COLO668 (cell line): Measurements from ENCODE around the gene NLRP9.
"Not testable (repeated sequence)": the region's sequence is repeated elsewhere in the genome, so short reads cannot be mapped to it uniquely, and the experiment has no call there.

Source experiments
- DNase-seq: peaks from one replicate; lab custom pipeline; 2025; ENCODE audit not compliant: unreplicated experiment; lab: John Stamatoyannopoulos, UW

Gene NLRP9

GRCh38 chr19:55738302-55738701, at the start of gene NLRP9:
Gene NLRP9, minus strand, starts transcription at chr19:55738402. Its CDS starts 28 bp downstream, at chr19:55738374.
- DNase-seq: no peak

- no peak for DNase-seq
Measured at GRCh38 chr19:55781112-55781511, 42.9 kb upstream of the NLRP9 start.

- DNase-seq: no peak
Measured at GRCh38 chr19:55778331-55778730, 40.1 kb upstream of the NLRP9 start.

GRCh38 chr19:55777528-55777927, 39.3 kb upstream of the NLRP9 start:
- DNase-seq: peak; percentile 6

- DNase-seq: not testable (repeated sequence)
Measured at GRCh38 chr19:55769632-55770031, 31.4 kb upstream of the NLRP9 start.

GRCh38 chr19:55768818-55769217, 30.6 kb upstream of the NLRP9 start, which contains the start of gene RFPL4AL1:
Gene RFPL4AL1, plus strand, starts transcription at chr19:55769118. Its CDS starts 2,687 bp downstream, at chr19:55771805.
- DNase-seq: not testable (repeated sequence)

- DNase-seq: no peak
Measured at GRCh38 chr19:55766466-55766865, 28.3 kb upstream of the NLRP9 start.

- not testable (repeated sequence) for DNase-seq
Measured at GRCh38 chr19:55758797-55759196, 20.6 kb upstream of the NLRP9 start, which contains the start of gene RFPL4A. Gene RFPL4A, plus strand, starts transcription at chr19:55759097. Its CDS starts 2,704 bp downstream, at chr19:55761801.

- DNase-seq: not testable (repeated sequence)
Measured at GRCh38 chr19:55756808-55757207, 18.6 kb upstream of the NLRP9 start.

- DNase-seq: no peak
Measured at GRCh38 chr19:55753401-55753800, 15.2 kb upstream of the NLRP9 start.

GRCh38 chr19:55750715-55751114, 12.5 kb upstream of the NLRP9 start:
- DNase-seq: no peak

- DNase-seq: not testable (repeated sequence)
Measured at GRCh38 chr19:55730378-55730777, 7.8 kb downstream of the NLRP9 start.

GRCh38 chr19:55723491-55723890, 14.7 kb downstream of the NLRP9 start:
- DNase-seq: no peak

- DNase-seq: no peak
Measured at GRCh38 chr19:55720801-55721200, 17.4 kb downstream of the NLRP9 start.

- no peak for DNase-seq
Measured at GRCh38 chr19:55720214-55720746, 17.9 kb downstream of the NLRP9 start.

- DNase-seq: not testable (repeated sequence)
Measured at GRCh38 chr19:55717879-55718711, 20.1 kb downstream of the NLRP9 start.

GRCh38 chr19:55717251-55717650, 21.0 kb downstream of the NLRP9 start:
- DNase-seq: no peak

- no peak for DNase-seq
Measured at GRCh38 chr19:55716531-55716930, 21.7 kb downstream of the NLRP9 start.

GRCh38 chr19:55712804-55713631, 25.2 kb downstream of the NLRP9 start:
- no peak for DNase-seq

GRCh38 chr19:55711719-55712118, 26.5 kb downstream of the NLRP9 start:
- no peak for DNase-seq

- no peak for DNase-seq
Measured at GRCh38 chr19:55705972-55706371, 32.2 kb downstream of the NLRP9 start.
